HPDE6-E6E7 (cell line): Measurements from ENCODE around the gene NDRG3.

Experiments
- DNase-seq: peaks from one replicate; pipeline ENCODE4 v3.0.0; 2011; ENCODE audit warnings: missing footprints; ENCODE audit errors: extremely low spot score

The NDRG3 gene

DNA sequence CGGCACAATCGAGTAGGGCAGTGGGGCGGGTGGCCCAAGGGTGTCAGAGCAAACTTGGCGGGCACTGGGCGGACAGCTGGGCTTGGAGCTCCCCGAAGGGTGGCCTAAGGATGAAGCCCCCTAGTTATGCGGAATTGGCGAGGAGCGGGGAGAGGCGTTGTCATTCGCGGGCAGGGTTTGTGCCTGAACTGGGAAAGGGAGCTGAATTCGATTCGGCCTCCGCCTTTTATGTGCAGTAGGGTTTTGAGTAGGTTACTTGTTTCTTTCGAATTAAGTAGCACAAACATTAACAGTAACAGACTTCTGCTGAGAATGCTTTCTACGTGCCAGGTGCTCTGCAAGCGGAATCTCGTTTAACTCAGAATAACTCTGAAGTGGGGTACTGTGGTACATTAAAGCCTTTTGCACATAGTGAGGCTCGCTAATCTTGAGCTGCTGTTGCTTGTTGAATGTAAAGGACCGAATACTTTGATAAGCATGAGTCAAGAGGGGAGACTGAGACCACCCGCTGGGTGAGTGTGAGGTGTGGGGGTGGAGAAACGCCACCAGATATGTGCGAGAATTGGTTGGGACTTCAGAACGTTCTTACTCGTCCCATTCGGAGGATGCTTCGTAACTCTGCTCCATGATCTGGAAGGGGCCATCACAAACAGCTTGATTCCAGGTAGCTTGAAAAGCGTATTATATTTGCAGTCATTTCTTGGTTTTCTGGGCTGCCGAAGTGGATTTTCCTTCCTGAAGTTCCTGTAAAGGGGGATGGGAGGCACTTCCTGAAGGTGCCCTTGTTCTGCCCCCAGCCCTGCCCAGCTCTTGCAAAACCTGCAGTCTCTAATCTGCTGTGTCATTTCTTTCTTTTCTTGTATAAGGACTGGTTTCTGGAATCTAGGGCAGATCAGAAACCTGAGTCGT, 139.5 kb downstream of the NDRG3 start:
- DNase-seq = no peak

GRCh38 chr20:36605399-36606157, 140.3 kb downstream of the NDRG3 start, which contains the start of gene RAB5IF:
TSS of gene RAB5IF (plus strand) at chr20:36605779. CDS start at chr20:36605952, 173 bp downstream.
- DNase-seq = peak; percentile 99

DNA sequence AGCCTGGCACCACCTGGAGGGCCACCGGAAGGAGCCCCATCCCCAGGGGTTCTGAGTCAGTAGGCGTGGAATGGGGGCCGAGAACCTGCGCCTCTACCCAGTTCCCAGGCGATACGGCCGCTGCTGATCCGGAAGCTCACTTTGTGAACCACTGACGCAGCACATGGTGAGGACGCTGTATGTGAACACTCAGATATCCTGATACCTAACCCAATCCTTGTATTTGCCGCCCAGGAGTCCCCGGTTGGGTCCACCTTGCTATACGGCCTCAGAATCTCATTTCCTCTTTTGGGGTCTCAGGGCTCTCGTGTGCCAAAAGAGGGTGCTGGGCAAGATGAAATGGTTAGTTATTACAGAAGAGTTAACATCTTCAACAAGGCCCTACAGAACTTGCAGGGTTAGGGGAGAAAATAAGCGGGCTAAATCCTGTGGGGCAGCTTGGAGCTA, 140.9 kb downstream of the NDRG3 start:
- no peak for DNase-seq
